ENCODE data around the gene FRAT2. TPM values are rescaled to one million over a fixed set of nuclear protein-coding genes. Genes with fewer than 3 reads are reported as not detected.
"Not testable (repeated sequence)": the region's sequence is repeated elsewhere in the genome, so short reads cannot be mapped to it uniquely, and the experiment has no call there.

Gene FRAT2
- total RNA-seq, 1 donor from 2014 or later = 20.4 TPM

- Histone ChIP-seq H3K36me3 (peaks cover 3% of the 10 kb centered on the region), H3K27ac (peak within 1 kb of the TSS; percentile 98), H3K4me1 (peaks cover 6% of the 10 kb centered on the region), H3K9me3 (no peaks in the 10 kb centered on the region), H3K4me3 (peak within 1 kb of the TSS; percentile 89), H3K27me3 (no peaks in the 10 kb centered on the region)
- DNase-seq (peak; percentile 93), ATAC-seq (peak; percentile 99)
- peak; percentile 18 for TF ChIP-seq CTCF (IDR thresholded peaks at IDR 0.05)
- intact Hi-C loops (cut with DNase I) = no loop called here
These were observed 42.2 kb downstream of the FRAT2 start, which contains the start of gene ARHGAP19 for GRCh38 chr10:97292097-97292861. Gene ARHGAP19 (minus strand): TSS chr10:97292637. CDS start chr10:97292627, 10 bp downstream.

GRCh38 chr10:97291357-97292096, 43.0 kb downstream of the FRAT2 start:
- H3K4me3 ChIP-seq = peak overlapping the region; percentile 89
- DNase-seq (no peak), ATAC-seq (no peak)
- peaks cover 5% of the 10 kb centered on the region for H3K36me3 ChIP-seq
- no peak for TF ChIP-seq CTCF (IDR thresholded peaks at IDR 0.05)
- no peaks in the 10 kb centered on the region for H3K27me3 ChIP-seq
- H3K4me1 ChIP-seq = peaks cover 6% of the 10 kb centered on the region
- H3K9me3 ChIP-seq = no peaks in the 10 kb centered on the region
- peak overlapping the region; percentile 98 for H3K27ac ChIP-seq
- intact Hi-C loops (cut with DNase I) = no loop called here

- H3K36me3 ChIP-seq; DNase-seq; H3K27me3 ChIP-seq; ATAC-seq; H3K9me3 ChIP-seq; intact Hi-C loops (cut with DNase I); H3K4me1 ChIP-seq: not testable (repeated sequence)
- Histone ChIP-seq H3K27ac (peak overlapping the region; percentile 98), H3K4me3 (peak overlapping the region; percentile 89)
These were observed 43.8 kb downstream of the FRAT2 start for GRCh38 chr10:97290576-97291356.

- H3K9me3 ChIP-seq; intact Hi-C loops (cut with DNase I); DNase-seq; H3K4me1 ChIP-seq; H3K27ac ChIP-seq; H3K36me3 ChIP-seq; ATAC-seq; H3K4me3 ChIP-seq; H3K27me3 ChIP-seq: not testable (repeated sequence)
These were observed 44.5 kb downstream of the FRAT2 start for GRCh38 chr10:97290076-97290475.

Other genes with a start within 250 kb of the FRAT2 start
- 0.23 TPM for gene SLIT1, start 148.8 kb downstream of the FRAT2 start, total RNA-seq
- 14.0 TPM for gene ARHGAP19, start 42.1 kb downstream of the FRAT2 start, total RNA-seq
- gene FRAT1, start 15.5 kb downstream of the FRAT2 start, total RNA-seq = 10.4 TPM
- gene RRP12, start 66.6 kb upstream of the FRAT2 start, total RNA-seq = 23.7 TPM
- gene PGAM1, start 91.5 kb upstream of the FRAT2 start, total RNA-seq = 139 TPM
- gene EXOSC1, start 111.3 kb upstream of the FRAT2 start, total RNA-seq = 27.0 TPM
- gene ZDHHC16, start 111.4 kb upstream of the FRAT2 start, total RNA-seq = 63.2 TPM
- 70.7 TPM for gene MMS19, start 163.7 kb upstream of the FRAT2 start, total RNA-seq
- 37.5 TPM for gene UBTD1, start 164.2 kb upstream of the FRAT2 start, total RNA-seq
- gene ANKRD2, start 238.1 kb upstream of the FRAT2 start, total RNA-seq = 0.98 TPM
- gene HOGA1, start 249.7 kb upstream of the FRAT2 start, total RNA-seq = 2.3 TPM

All from upper lobe of right lung (tissue), 1 donor.